Peyer's patch (tissue), 4 donors: ENCODE measurements around the gene SSTR3.

Experiments used
- POLR2A ChIP-seq, 2 donors: fragments of 450-650 bp; IDR thresholded peaks; one replicate each; pipeline ENCODE4 v1.5.1; 2017; ENCODE audit warnings: antibody characterized with exemption in 2 of 2, mild to moderate bottlenecking in 2 of 2, moderate library complexity in 2 of 2
- TF ChIP-seq, protein P1 (sequence below), 6 experiments: fragments of 450-650 bp in 4 of 6; fragments of 200-600 bp in 2 of 6; sonication (generic) in 1 of 6; IDR thresholded peaks; one replicate each; pipeline ENCODE4 v1.5.1; 2017 to 2019; ENCODE audit warnings: antibody characterized with exemption in 6 of 6, mild to moderate bottlenecking in 3 of 6, moderate library complexity in 1 of 6

DNA sequence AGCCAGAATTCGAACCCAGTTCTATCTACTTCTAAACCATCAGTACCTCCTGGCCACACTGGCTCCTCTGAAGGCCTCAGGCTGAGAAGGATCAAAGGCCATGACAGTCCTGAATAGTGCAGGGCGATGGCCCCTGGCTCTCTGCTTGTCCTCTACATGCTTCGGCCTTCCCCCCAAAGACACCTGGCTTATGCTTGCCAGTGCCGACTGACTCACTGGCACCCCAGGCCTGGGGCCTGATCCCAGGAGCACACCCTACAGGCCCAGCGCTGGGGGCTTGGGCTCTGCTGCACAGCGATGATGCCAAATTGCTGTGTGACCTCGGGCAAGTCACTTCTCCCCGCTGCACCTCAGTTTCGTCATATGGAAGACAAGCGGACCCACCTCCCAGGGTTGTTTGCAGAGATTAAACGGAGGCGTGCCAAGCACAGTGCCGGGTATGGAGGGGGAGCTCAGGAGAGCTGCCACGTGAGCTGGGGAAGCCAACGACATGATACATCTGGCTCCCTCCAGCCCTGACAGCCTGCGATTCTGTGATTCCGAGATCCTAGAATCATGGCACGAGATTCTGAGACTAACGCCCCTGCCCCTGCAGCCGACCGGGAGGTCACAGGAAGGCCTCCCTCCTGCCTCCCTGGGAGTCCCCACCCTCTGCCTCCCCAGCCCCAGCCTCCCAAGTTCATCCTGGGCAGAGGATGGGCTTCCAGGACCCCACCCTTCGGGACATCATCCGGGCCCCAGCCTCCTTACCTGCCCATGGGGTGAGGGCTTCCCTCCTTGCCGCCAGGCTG lies 1.0 kb downstream of the SSTR3 start:
- TF ChIP-seq, protein P1, sequence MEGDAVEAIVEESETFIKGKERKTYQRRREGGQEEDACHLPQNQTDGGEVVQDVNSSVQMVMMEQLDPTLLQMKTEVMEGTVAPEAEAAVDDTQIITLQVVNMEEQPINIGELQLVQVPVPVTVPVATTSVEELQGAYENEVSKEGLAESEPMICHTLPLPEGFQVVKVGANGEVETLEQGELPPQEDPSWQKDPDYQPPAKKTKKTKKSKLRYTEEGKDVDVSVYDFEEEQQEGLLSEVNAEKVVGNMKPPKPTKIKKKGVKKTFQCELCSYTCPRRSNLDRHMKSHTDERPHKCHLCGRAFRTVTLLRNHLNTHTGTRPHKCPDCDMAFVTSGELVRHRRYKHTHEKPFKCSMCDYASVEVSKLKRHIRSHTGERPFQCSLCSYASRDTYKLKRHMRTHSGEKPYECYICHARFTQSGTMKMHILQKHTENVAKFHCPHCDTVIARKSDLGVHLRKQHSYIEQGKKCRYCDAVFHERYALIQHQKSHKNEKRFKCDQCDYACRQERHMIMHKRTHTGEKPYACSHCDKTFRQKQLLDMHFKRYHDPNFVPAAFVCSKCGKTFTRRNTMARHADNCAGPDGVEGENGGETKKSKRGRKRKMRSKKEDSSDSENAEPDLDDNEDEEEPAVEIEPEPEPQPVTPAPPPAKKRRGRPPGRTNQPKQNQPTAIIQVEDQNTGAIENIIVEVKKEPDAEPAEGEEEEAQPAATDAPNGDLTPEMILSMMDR (IDR thresholded peaks at IDR 0.05) = no peak
- no peak for TF ChIP-seq POLR2A (IDR thresholded peaks at IDR 0.05)
